Erythroblast (primary cell): Measurements from ENCODE around the gene DIP2C.

Experiments used
- GATA1 ChIP-seq: IDR thresholded peaks from 2 replicates; pipeline ENCODE4 v1.6.1; 2011; ENCODE audit warnings: low read depth, mild to moderate bottlenecking, control low read depth, low read length, moderate library complexity
- POLR2A ChIP-seq: IDR thresholded peaks from 2 replicates; pipeline ENCODE4 v1.6.1; 2011; ENCODE audit warnings: mild to moderate bottlenecking, low read length

- TF ChIP-seq POLR2A: no peak
- TF ChIP-seq GATA1: no peak
Observed at GRCh38 chr10:297567-297966, 391.9 kb downstream of the DIP2C start.
